KG1 (cell line): Measurements from ENCODE around the gene DRGX.

Source experiments
- DNase-seq: peaks from one replicate; lab custom pipeline; 2025; lab: John Stamatoyannopoulos, UW

Gene DRGX

GRCh38 chr10:49395741-49396665 lies at the start of gene DRGX:
TSS of gene DRGX (minus strand) at chr10:49396089. CDS start at chr10:49395440, 649 bp downstream.
- DNase-seq, result no peak

- DNase-seq, result no peak
These were observed 48.5 kb upstream of the DRGX start for GRCh38 chr10:49444349-49444748.

- no peak for DNase-seq
These were observed 47.0 kb upstream of the DRGX start for GRCh38 chr10:49442863-49443262.

- no peak for DNase-seq
These were observed 45.9 kb upstream of the DRGX start for GRCh38 chr10:49441488-49442476.

GRCh38 chr10:49435225-49435624 lies 39.3 kb upstream of the DRGX start:
- no peak for DNase-seq

- DNase-seq, result no peak
These were observed 37.2 kb upstream of the DRGX start for GRCh38 chr10:49433069-49433468.

GRCh38 chr10:49431426-49431825 lies 35.5 kb upstream of the DRGX start:
- no peak for DNase-seq

- DNase-seq, result no peak
These were observed 33.6 kb upstream of the DRGX start for GRCh38 chr10:49429458-49429857.

GRCh38 chr10:49426490-49427360 lies 30.8 kb upstream of the DRGX start:
- DNase-seq, result no peak

- no peak for DNase-seq
These were observed 23.1 kb upstream of the DRGX start for GRCh38 chr10:49419005-49419404.

- DNase-seq, result no peak
These were observed 22.4 kb upstream of the DRGX start for GRCh38 chr10:49418328-49418727.

- no peak for DNase-seq
These were observed 22.1 kb upstream of the DRGX start for GRCh38 chr10:49418053-49418326.

GRCh38 chr10:49417311-49418052 lies 21.6 kb upstream of the DRGX start:
- DNase-seq, result no peak

- no peak for DNase-seq
These were observed 20.0 kb upstream of the DRGX start for GRCh38 chr10:49415846-49416245.

GRCh38 chr10:49415109-49415508 lies 19.2 kb upstream of the DRGX start:
- DNase-seq, result no peak

GRCh38 chr10:49414496-49414895 lies 18.6 kb upstream of the DRGX start:
- DNase-seq, result no peak

GRCh38 chr10:49412571-49412970 lies 16.7 kb upstream of the DRGX start:
- DNase-seq, result no peak

- no peak for DNase-seq
These were observed 14.6 kb upstream of the DRGX start for GRCh38 chr10:49410365-49411074.

GRCh38 chr10:49409755-49410154 lies 13.9 kb upstream of the DRGX start:
- DNase-seq, result no peak

GRCh38 chr10:49408519-49409306 lies 12.8 kb upstream of the DRGX start:
- DNase-seq, result no peak
